ENCODE data around the gene SNX8.

SNX8 gene

DNA sequence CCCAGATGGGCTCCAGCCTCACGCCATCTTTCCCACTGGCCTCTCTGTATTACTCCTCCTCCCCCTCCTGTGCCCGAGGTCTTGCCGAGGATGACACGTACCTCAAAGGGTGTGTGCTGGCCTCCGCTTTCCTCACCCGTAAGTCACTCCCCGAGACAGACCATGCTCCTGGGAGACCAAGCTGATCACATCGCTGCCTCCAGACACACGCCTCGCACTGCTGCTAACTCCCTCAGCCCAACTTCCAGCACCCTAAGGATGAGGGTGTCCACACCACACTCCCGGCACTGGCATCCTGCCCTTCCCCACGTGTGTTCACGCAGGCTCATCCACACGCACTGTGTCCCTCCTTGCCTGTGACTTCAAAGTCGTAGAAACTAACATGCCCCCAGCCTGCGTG, 105.5 kb downstream of the SNX8 start:
- ChIA-PET POLR2A (no interaction called here), CTCF (interaction anchor here (1.2 to 2.2 kb wide), 5 partner anchors 13 to 630 kb away, joined by 3 to 10 read pairs (median 5); no protein-coding TSS in a partner anchor)
- H3K36me3 ChIP-seq (ENCODE audit: control insufficient read depth in 4 of 4, insufficient read depth in 4 of 4, low read length in 3 of 4): peaks cover 4 to 71% (median 55%) of the 10 kb centered on the region in 4 experiments
- no peaks in the 10 kb centered on the region for H3K27me3 ChIP-seq (replicated peaks in 2 of 5; ENCODE audit: control insufficient read depth in 4 of 5, insufficient read depth in 5 of 5, low read length in 4 of 5)
- no peak for DNase-seq
- WGBS (ENCODE audit: insufficient coverage): 96% methylated on average over 16 of the region's 16 CpGs
- no peaks in the 10 kb centered on the region for H3K9me3 ChIP-seq (ENCODE audit: control extremely low read depth in 1 of 5, control insufficient read depth in 4 of 5, insufficient read depth in 2 of 5, low read depth in 1 of 5, low read length in 4 of 5)
- no peaks in the 10 kb centered on the region for H3K4me1 ChIP-seq (ENCODE audit: control extremely low read depth in 1 of 4, control insufficient read depth in 4 of 4, insufficient read depth in 4 of 4, low read length in 3 of 4)
- H3K27ac ChIP-seq (ENCODE audit: insufficient read depth in 1 of 2, low read depth in 1 of 2, low read length in 2 of 2, poor library complexity in 1 of 2, severe bottlenecking in 2 of 2): no peak overlapping the region
- no peak overlapping the region for H3K4me3 ChIP-seq (ENCODE audit: control insufficient read depth in 1 of 7, extremely low read depth in 1 of 7, insufficient read depth in 4 of 7, low read depth in 2 of 7, low read length in 6 of 7)

DNA sequence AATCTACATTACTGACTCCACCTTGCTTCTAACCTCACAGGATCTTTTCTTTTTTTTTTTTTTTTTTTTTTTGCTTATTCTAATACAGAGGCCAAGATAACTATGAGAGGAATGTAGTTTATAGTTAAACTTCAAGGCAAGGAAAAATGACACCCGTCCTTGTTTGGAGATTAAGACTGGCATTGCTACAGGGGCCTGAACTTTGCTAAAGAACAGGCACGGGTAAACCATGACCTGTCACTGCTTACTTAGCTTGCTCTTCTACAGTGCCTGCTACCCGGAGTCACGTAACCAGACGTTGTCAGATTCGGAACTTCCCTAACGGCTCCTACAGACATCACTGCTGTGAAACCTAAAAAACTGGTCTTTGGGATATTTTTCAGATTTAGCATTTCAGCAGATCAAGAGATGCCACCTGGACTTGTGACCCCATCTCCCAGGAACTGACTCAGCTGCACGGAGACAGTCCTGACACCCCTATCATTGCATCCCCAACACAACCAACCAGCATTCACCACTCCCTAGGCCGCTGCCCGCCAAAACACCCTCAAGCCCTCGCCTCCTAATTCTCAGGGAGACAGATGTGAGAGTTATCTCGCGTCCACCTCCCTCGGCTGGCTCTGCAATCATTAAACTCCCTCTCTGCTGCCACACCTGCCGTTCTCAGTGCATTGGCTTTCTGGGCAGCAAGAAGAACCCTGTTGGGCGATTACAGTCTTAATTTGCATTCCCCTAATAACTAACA, 109.0 kb downstream of the SNX8 start:
- DNase-seq: no peak
- 97% methylated on average over 14 of the region's 16 CpGs for WGBS (ENCODE audit: insufficient coverage)
- H3K27ac ChIP-seq (ENCODE audit: insufficient read depth in 1 of 2, low read depth in 1 of 2, low read length in 2 of 2, poor library complexity in 1 of 2, severe bottlenecking in 2 of 2): no peak overlapping the region
- ChIA-PET CTCF (no interaction called here), POLR2A (no interaction called here)
- peaks cover 0 to 61% (median 36%) of the 10 kb centered on the region in 4 experiments for H3K36me3 ChIP-seq (ENCODE audit: control insufficient read depth in 4 of 4, insufficient read depth in 4 of 4, low read length in 3 of 4)
- H3K4me3 ChIP-seq (ENCODE audit: control insufficient read depth in 1 of 7, extremely low read depth in 1 of 7, insufficient read depth in 4 of 7, low read depth in 2 of 7, low read length in 6 of 7): no peak overlapping the region
- no peaks in the 10 kb centered on the region for H3K4me1 ChIP-seq (ENCODE audit: control extremely low read depth in 1 of 4, control insufficient read depth in 4 of 4, insufficient read depth in 4 of 4, low read length in 3 of 4)
- H3K27me3 ChIP-seq (replicated peaks in 2 of 5; ENCODE audit: control insufficient read depth in 4 of 5, insufficient read depth in 5 of 5, low read length in 4 of 5): no peaks in the 10 kb centered on the region
- H3K9me3 ChIP-seq (ENCODE audit: control extremely low read depth in 1 of 5, control insufficient read depth in 4 of 5, insufficient read depth in 2 of 5, low read depth in 1 of 5, low read length in 4 of 5): no peaks in the 10 kb centered on the region

DNA sequence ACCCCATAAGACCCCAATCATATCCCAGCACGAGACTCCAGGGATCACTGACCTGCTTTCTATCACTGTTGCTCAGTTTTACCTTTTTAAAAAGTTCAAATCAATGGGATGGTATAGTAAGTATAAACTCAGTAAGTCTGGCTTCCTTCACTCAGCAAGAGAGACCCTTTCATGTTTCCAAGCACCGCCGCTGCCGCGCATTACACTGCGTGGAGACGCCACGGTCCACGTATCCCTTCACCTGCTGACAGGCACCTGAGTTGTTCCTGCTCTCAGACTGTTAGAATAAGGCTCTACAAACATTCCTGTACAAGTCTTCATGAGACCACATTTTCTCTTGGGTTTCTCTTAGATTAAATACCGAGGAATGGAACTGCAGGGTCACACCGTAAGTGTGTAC, 109.8 kb downstream of the SNX8 start:
- H3K36me3 ChIP-seq (ENCODE audit: control insufficient read depth in 4 of 4, insufficient read depth in 4 of 4, low read length in 3 of 4): peaks cover 3 to 64% (median 40%) of the 10 kb centered on the region in 4 experiments
- no peak for DNase-seq
- H3K27me3 ChIP-seq (replicated peaks in 2 of 5; ENCODE audit: control insufficient read depth in 4 of 5, insufficient read depth in 5 of 5, low read length in 4 of 5): no peaks in the 10 kb centered on the region
- WGBS (ENCODE audit: insufficient coverage): 100% methylated on average over 11 of the region's 11 CpGs
- POLR2A ChIA-PET: no interaction called here
- no peak overlapping the region for H3K27ac ChIP-seq (ENCODE audit: insufficient read depth in 1 of 2, low read depth in 1 of 2, low read length in 2 of 2, poor library complexity in 1 of 2, severe bottlenecking in 2 of 2)
- no peak overlapping the region for H3K4me3 ChIP-seq (ENCODE audit: control insufficient read depth in 1 of 7, extremely low read depth in 1 of 7, insufficient read depth in 4 of 7, low read depth in 2 of 7, low read length in 6 of 7)
- no peaks in the 10 kb centered on the region for H3K4me1 ChIP-seq (ENCODE audit: control extremely low read depth in 1 of 4, control insufficient read depth in 4 of 4, insufficient read depth in 4 of 4, low read length in 3 of 4)
- no peaks in the 10 kb centered on the region for H3K9me3 ChIP-seq (ENCODE audit: control extremely low read depth in 1 of 5, control insufficient read depth in 4 of 5, insufficient read depth in 2 of 5, low read depth in 1 of 5, low read length in 4 of 5)
- CTCF ChIA-PET: interaction anchor here (1.5 kb wide), 1 partner anchor 11 kb away, joined by 6 read pairs; no protein-coding TSS in a partner anchor

GRCh38 chr7:2203766-2204300, 110.4 kb downstream of the SNX8 start:
- no peak for DNase-seq
- H3K4me3 ChIP-seq (ENCODE audit: control insufficient read depth in 1 of 7, extremely low read depth in 1 of 7, insufficient read depth in 4 of 7, low read depth in 2 of 7, low read length in 6 of 7): no peak overlapping the region
- peaks cover 3 to 65% (median 43%) of the 10 kb centered on the region in 4 experiments for H3K36me3 ChIP-seq (ENCODE audit: control insufficient read depth in 4 of 4, insufficient read depth in 4 of 4, low read length in 3 of 4)
- 91% methylated on average over 13 of the region's 13 CpGs for WGBS (ENCODE audit: insufficient coverage)
- H3K27ac ChIP-seq (ENCODE audit: insufficient read depth in 1 of 2, low read depth in 1 of 2, low read length in 2 of 2, poor library complexity in 1 of 2, severe bottlenecking in 2 of 2): no peak overlapping the region
- no peaks in the 10 kb centered on the region for H3K27me3 ChIP-seq (replicated peaks in 2 of 5; ENCODE audit: control insufficient read depth in 4 of 5, insufficient read depth in 5 of 5, low read length in 4 of 5)
- POLR2A ChIA-PET: no interaction called here
- CTCF ChIA-PET: interaction anchor here (1.0 to 1.5 kb wide), 4 partner anchors 8 to 144 kb away, joined by 3 to 6 read pairs (median 4); no protein-coding TSS in a partner anchor
- no peaks in the 10 kb centered on the region for H3K4me1 ChIP-seq (ENCODE audit: control extremely low read depth in 1 of 4, control insufficient read depth in 4 of 4, insufficient read depth in 4 of 4, low read length in 3 of 4)
- no peaks in the 10 kb centered on the region for H3K9me3 ChIP-seq (ENCODE audit: control extremely low read depth in 1 of 5, control insufficient read depth in 4 of 5, insufficient read depth in 2 of 5, low read depth in 1 of 5, low read length in 4 of 5)

GRCh38 chr7:2202901-2203765, 111.1 kb downstream of the SNX8 start:
- H3K4me1 ChIP-seq (ENCODE audit: control extremely low read depth in 1 of 4, control insufficient read depth in 4 of 4, insufficient read depth in 4 of 4, low read length in 3 of 4): no peaks in the 10 kb centered on the region
- peaks cover 5 to 65% (median 40%) of the 10 kb centered on the region in 4 experiments for H3K36me3 ChIP-seq (ENCODE audit: control insufficient read depth in 4 of 4, insufficient read depth in 4 of 4, low read length in 3 of 4)
- no peak for DNase-seq
- ChIA-PET CTCF (interaction anchor here (1.0 to 1.5 kb wide), 5 partner anchors 9 to 145 kb away, joined by 3 to 6 read pairs (median 4); no protein-coding TSS in a partner anchor), POLR2A (no interaction called here)
- no peak overlapping the region for H3K4me3 ChIP-seq (ENCODE audit: control insufficient read depth in 1 of 7, extremely low read depth in 1 of 7, insufficient read depth in 4 of 7, low read depth in 2 of 7, low read length in 6 of 7)
- WGBS (ENCODE audit: insufficient coverage): 85% methylated on average over 15 of the region's 20 CpGs
- no peaks in the 10 kb centered on the region for H3K27me3 ChIP-seq (replicated peaks in 2 of 5; ENCODE audit: control insufficient read depth in 4 of 5, insufficient read depth in 5 of 5, low read length in 4 of 5)
- H3K27ac ChIP-seq (ENCODE audit: insufficient read depth in 1 of 2, low read depth in 1 of 2, low read length in 2 of 2, poor library complexity in 1 of 2, severe bottlenecking in 2 of 2): no peak overlapping the region
- no peaks in the 10 kb centered on the region for H3K9me3 ChIP-seq (ENCODE audit: control extremely low read depth in 1 of 5, control insufficient read depth in 4 of 5, insufficient read depth in 2 of 5, low read depth in 1 of 5, low read length in 4 of 5)

DNA sequence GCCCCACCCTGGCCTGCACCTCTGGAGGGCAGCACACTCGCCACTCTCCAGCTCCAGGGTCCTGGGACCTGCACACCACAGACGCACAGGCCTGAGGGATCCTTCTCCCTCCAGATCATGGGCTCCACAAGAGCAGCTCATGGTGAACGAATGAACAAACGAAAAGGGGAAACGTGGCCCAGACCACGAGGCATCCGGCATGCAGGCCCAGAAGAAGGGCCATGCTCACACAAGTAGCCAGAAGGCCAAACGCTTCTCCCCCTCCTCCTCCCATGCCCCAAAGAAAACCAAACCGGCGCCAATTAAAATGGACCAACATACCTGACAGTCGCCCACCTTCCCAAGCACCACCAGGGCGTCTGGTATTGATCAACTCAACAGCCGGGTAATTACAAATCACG, 111.9 kb downstream of the SNX8 start:
- CTCF ChIA-PET: interaction anchor here (1.2 kb wide), 2 partner anchors 9 to 10 kb away, joined by 4 read pairs; no protein-coding TSS in a partner anchor
- Histone ChIP-seq H3K4me1 (ENCODE audit: control extremely low read depth in 1 of 4, control insufficient read depth in 4 of 4, insufficient read depth in 4 of 4, low read length in 3 of 4) (no peaks in the 10 kb centered on the region), H3K27ac (ENCODE audit: insufficient read depth in 1 of 2, low read depth in 1 of 2, low read length in 2 of 2, poor library complexity in 1 of 2, severe bottlenecking in 2 of 2) (no peak overlapping the region), H3K27me3 (replicated peaks in 2 of 5; ENCODE audit: control insufficient read depth in 4 of 5, insufficient read depth in 5 of 5, low read length in 4 of 5) (no peaks in the 10 kb centered on the region), H3K9me3 (ENCODE audit: control extremely low read depth in 1 of 5, control insufficient read depth in 4 of 5, insufficient read depth in 2 of 5, low read depth in 1 of 5, low read length in 4 of 5) (no peaks in the 10 kb centered on the region), H3K4me3 (ENCODE audit: control insufficient read depth in 1 of 7, extremely low read depth in 1 of 7, insufficient read depth in 4 of 7, low read depth in 2 of 7, low read length in 6 of 7) (no peak overlapping the region), H3K36me3 (ENCODE audit: control insufficient read depth in 4 of 4, insufficient read depth in 4 of 4, low read length in 3 of 4) (peaks cover 5 to 62% (median 33%) of the 10 kb centered on the region in 4 experiments)
- POLR2A ChIA-PET: no interaction called here
- 90% methylated on average over 8 of the region's 14 CpGs for WGBS (ENCODE audit: insufficient coverage)
- DNase-seq: peak in 1 of 3 donors; percentile 2

All from common myeloid progenitor, CD34-positive (primary cell).